WERI-Rb-1 (cell line): Measurements from ENCODE around the gene GPC5.

Source experiments
- DNase-seq: peaks from one replicate; pipeline ENCODE4 v3.0.0-alpha.2; 2020
- H3K27ac ChIP-seq: fragments of 250-450 bp; sonication (Bioruptor Pico); 2 replicates; pipeline ENCODE4 v1.5.1; 2020; ENCODE audit warnings: mild to moderate bottlenecking, moderate library complexity
- H3K27me3 ChIP-seq: fragments of 250-450 bp; sonication (Bioruptor Pico); 2 replicates; pipeline ENCODE4 v1.5.1; 2021; ENCODE audit warnings: mild to moderate bottlenecking, low read depth, moderate library complexity; ENCODE audit not compliant: insufficient read depth, severe bottlenecking
- H3K36me3 ChIP-seq: fragments of 250-450 bp; sonication (Bioruptor Pico); 2 replicates; pipeline ENCODE4 v1.5.1; 2020; ENCODE audit warnings: mild to moderate bottlenecking, moderate library complexity
- H3K4me3 ChIP-seq: 2 replicates; pipeline ENCODE4 v1.5.1; 2011; ENCODE audit warnings: low read depth, mild to moderate bottlenecking, control low read depth, low read length
- H3K9me3 ChIP-seq: fragments of 250-450 bp; sonication (Bioruptor Pico); 2 replicates; pipeline ENCODE4 v1.5.1; 2021; ENCODE audit warnings: mild to moderate bottlenecking, moderate library complexity; ENCODE audit not compliant: severe bottlenecking
- TF ChIP-seq, protein P1 (sequence below): IDR thresholded peaks from 2 replicates; pipeline ENCODE4 v1.5.1; 2011; ENCODE audit warnings: low read depth, mild to moderate bottlenecking, control low read depth, inconsistent platforms, low read length

GPC5 gene

GRCh38 chr13:92900446-92900845 is 1502.0 kb downstream of the GPC5 start:
- Histone ChIP-seq H3K4me3 (no peak overlapping the region), H3K9me3 (peaks cover 10% of the 10 kb centered on the region), H3K36me3 (no peaks in the 10 kb centered on the region), H3K27ac (no peak overlapping the region), H3K27me3 (no peaks in the 10 kb centered on the region)
- no peak for DNase-seq
- TF ChIP-seq, protein P1, sequence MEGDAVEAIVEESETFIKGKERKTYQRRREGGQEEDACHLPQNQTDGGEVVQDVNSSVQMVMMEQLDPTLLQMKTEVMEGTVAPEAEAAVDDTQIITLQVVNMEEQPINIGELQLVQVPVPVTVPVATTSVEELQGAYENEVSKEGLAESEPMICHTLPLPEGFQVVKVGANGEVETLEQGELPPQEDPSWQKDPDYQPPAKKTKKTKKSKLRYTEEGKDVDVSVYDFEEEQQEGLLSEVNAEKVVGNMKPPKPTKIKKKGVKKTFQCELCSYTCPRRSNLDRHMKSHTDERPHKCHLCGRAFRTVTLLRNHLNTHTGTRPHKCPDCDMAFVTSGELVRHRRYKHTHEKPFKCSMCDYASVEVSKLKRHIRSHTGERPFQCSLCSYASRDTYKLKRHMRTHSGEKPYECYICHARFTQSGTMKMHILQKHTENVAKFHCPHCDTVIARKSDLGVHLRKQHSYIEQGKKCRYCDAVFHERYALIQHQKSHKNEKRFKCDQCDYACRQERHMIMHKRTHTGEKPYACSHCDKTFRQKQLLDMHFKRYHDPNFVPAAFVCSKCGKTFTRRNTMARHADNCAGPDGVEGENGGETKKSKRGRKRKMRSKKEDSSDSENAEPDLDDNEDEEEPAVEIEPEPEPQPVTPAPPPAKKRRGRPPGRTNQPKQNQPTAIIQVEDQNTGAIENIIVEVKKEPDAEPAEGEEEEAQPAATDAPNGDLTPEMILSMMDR = no peak

DNA sequence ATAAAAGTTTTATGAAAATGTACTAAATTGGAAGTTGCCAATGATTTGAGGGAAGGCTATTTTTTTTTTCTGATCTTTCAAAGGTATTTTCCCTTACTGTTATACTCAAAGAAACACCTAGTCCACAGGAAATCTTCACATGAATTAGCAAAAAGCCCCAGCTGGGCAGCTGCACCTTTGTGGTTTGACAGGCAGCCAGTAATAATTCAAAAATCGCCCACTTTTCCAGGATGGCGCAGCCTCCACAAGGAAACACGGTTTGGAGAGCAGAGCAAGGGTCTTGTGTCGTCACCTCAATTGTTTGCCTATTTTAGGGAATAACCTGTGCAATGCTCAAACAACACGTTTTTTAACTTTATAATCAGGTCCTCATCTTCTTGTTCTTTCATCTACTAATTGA is 1503.3 kb downstream of the GPC5 start:
- no peaks in the 10 kb centered on the region for H3K27me3 ChIP-seq
- TF ChIP-seq, protein P1 = no peak
- DNase-seq = no peak
- H3K27ac ChIP-seq = no peak overlapping the region
- no peaks in the 10 kb centered on the region for H3K36me3 ChIP-seq
- H3K4me3 ChIP-seq = no peak overlapping the region
- peaks cover 12% of the 10 kb centered on the region for H3K9me3 ChIP-seq

- Histone ChIP-seq H3K36me3 (no peaks in the 10 kb centered on the region), H3K27ac (no peak overlapping the region), H3K4me3 (no peak overlapping the region), H3K27me3 (no peaks in the 10 kb centered on the region), H3K9me3 (no peaks in the 10 kb centered on the region)
- TF ChIP-seq, protein P1 = no peak
- DNase-seq = no peak
Observed at GRCh38 chr13:92912629-92913028, 1514.2 kb downstream of the GPC5 start.

GRCh38 chr13:92913840-92914239 is 1515.4 kb downstream of the GPC5 start:
- H3K9me3 ChIP-seq = no peaks in the 10 kb centered on the region

More at GRCh38 chr13:92913840-92914239, 1515.4 kb downstream of the GPC5 start:
- Histone ChIP-seq H3K4me3 (no peak overlapping the region), H3K36me3 (no peaks in the 10 kb centered on the region), H3K27ac (no peak overlapping the region), H3K27me3 (no peaks in the 10 kb centered on the region)
- TF ChIP-seq, protein P1 = no peak
- no peak for DNase-seq
